NAMALWA (cell line): ENCODE measurements around the gene JAKMIP3.
"Not testable (repeated sequence)": the region's sequence is repeated elsewhere in the genome, so short reads cannot be mapped to it uniquely, and the experiment has no call there.

Experiments
- DNase-seq: peaks from one replicate; pipeline ENCODE4 v3.0.0-alpha.2; 2015; ENCODE audit warnings: low spot score

The JAKMIP3 gene

DNA sequence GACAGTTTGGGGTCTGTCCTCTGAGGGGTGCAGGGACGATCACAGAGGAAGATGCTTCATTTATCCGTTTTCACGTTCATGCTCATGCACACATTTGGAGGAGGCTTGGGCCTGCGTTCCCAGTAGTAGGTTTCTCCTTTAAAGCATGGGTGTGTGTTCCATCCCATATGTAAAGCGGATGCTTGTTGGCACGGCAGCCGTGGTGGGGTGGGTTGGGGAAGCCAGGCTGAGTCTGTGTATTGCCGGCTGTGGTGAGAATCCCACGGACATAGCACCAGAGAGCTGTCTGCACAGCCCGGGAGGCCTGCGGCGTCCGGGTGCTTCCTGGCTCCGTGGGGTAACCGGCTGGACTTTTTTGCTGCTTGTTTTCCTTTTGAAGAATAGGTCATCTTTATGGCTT is 440 bp downstream of the JAKMIP3 start:
- no peak for DNase-seq

DNA sequence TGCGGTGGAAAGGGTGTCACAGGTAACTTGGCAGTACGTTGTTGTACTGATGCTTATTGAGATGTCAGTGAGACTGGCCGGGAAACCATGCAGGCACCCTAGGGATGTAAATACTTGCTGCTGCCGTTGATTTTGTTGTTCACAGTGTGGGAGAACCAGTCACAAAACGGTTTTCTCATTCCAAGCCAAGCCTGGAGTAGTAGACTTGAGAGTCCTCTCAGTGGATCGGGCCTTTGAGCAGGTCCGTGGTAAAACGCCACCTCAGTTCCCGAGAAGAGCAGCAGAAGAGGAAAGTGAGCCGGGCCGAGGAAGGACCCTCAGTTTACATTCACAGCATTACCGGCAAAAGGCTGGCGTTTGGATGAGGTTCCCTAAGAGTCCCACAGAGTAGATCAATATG is 1.1 kb downstream of the JAKMIP3 start:
- no peak for DNase-seq

DNA sequence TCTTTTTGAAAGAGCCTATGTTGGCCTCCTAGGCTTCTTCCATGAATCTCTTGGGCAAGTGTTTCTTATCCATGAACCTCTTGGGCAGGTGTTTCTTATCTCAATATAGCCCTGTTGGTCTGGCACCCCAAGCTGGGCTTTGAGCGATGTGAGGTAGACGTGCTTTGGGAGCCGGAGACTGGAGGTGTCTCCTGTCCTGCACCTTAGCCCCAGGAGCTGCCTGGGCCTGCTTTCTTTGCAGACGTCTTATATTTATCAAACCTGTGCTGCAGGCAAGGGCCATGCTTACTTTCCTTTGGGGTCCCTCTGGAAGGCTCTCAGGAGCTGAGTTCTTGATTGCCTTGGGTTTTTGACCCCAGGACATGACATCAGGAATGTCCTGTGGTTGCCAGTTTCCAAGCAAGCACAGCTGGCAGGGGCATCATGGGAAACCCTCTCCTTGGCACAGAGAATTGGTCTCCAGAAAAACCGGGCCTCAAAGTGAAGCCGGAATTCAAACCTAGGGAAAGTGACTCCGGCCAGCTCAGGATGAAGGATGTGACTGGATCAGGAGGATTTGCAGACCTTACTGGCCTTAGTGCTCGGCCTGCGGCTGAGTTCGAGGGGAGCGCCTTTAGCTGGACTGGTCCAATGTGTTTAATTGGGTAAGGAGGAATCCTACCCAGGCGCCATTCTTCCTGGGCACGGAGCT is 2.8 kb downstream of the JAKMIP3 start:
- no peak for DNase-seq

DNA sequence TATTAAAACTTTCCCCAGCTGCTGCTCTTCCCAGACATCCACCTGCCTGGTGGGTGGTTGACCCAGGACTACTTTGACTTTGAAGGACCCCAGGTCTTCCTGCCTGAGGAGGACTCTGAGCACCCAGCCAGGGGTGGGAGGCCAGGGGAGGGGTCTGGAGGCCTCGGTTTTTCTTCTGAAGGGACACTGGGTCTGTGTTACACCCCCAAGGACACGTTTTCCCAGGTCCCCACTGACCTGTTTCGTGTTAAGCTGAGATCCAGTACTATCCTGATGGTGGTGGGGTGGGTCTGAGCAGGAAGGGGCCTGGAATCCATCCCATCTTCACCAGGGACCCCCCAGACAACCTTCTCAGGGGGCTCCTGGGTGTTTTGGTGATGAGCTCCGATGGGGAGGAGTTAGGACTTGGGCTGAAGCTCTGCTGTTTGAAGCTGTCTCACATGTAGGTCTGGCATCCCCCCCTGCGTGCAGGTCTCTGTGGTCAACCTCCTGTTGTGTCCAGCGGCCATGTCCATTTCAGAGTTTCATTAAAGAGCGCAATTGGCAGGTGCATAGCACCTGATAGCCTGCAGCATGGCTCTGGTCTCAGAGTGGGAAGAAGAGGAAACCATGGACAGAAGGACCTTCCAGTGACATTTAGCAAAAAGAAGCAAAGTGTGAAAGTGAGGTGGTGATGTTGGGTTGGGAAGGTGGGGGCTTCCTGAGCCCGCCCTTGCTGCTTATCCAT is 3.5 kb downstream of the JAKMIP3 start:
- DNase-seq = no peak

DNA sequence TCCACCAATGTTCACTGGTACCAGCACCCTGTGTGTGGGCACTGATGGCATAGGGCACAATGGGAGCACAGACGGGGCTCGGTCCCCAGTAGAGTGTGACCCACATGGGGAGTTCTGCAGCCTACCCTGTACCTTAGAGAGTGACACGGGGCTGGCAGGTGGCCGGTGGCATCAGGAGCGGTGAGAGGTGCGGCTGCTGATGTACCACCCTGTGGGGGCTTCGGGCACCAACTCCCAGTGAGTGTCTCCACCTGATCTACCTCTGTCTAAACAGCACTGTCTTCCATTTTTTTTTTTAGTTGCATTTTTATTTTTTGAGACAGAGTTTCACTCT is 4.1 kb downstream of the JAKMIP3 start:
- DNase-seq = no peak

DNA sequence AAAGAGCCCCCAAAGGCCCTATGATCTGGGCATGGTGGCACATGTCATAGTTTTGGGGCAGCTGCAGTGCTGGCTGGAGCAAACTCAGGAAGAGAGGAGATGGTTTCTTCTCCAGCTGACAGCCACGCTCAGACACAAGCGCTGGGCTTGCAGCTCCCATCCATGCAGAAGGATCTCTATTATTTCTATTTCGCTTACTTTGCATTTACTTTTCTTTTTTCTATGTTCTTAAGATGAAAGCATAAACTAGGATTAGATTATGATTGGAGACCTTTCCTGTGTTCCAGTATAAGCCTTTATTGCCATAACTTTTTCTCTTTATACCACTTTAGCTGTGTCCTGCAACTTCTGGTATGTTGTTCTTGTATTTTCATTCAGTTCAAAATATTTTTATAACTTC is 5.0 kb downstream of the JAKMIP3 start:
- no peak for DNase-seq

DNA sequence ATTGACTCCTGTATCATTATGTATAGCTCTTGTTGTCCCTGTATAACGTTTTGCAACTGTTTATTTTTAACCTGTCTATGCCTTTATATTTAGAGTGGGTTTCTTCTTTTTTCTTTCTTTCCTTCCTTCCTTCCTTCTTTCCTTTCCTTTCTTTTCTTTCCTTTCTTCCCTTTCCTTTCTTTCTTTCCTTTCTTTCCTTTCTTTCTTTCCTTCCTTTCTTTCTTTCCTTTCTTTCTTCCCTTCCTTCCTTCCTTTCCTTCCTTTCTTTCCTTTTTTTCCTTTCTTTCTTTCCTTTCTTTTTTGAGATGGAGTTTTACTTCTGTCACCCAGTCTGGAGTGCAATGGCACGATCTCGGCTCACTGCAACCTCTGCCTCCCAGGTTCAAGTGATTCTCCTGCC is 5.9 kb downstream of the JAKMIP3 start:
- DNase-seq = no peak

DNA sequence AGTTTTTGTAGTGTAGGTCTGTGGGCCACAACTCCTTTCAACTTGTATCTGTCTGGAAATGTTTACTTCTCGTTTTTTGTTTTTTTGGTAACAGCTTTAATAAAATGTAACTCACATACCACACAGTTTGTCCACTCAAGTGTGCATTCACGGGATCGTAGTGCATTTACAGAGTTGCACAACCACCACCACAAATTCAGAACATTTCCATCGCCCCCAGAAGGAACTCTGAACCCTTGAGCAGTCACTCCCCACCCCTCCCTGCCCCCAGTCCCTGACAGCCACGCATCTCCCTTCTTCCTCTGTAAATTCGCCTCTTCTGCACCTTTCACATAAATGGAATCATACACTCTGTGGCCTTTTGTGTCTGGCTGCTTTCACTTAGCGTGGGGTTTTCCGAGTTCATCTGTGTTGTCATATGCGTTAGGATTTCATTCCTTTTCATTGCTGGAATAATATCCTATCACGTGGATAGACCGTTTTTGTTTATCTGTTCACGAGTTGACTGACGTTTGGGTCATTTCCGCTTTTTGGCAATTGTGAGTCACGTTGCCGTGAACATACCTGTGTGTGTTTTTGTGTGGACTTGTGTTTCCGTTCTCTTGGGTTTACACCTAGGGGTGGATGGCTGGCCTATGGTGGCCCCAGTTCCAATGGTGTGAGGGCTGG is 10.3 kb downstream of the JAKMIP3 start:
- DNase-seq = no peak

DNA sequence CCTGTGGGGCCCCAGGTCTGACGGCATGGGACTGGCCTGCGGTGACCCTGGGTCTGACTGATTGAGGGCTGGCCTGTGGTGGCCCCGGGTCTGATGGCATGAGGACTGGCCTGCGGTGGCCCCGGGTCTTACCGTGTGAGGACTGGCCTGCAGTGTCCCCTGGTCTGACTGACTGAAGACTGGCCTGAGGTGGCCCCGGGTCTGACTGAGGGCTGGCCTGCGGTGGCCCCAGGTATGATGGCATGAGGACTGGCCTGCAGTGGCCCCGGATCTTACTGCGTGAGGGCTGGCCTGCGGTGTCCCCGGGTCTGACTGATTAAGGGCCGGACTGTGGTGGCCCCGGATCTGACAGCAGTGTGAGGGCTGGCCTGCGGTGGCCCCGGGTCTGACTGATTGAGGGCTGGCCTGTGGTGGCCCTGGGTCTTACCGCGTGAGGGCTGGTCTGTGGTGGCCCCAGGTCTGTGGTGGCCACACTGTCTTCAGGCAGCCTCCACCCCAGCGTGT is 10.9 kb downstream of the JAKMIP3 start:
- DNase-seq = no peak

DNA sequence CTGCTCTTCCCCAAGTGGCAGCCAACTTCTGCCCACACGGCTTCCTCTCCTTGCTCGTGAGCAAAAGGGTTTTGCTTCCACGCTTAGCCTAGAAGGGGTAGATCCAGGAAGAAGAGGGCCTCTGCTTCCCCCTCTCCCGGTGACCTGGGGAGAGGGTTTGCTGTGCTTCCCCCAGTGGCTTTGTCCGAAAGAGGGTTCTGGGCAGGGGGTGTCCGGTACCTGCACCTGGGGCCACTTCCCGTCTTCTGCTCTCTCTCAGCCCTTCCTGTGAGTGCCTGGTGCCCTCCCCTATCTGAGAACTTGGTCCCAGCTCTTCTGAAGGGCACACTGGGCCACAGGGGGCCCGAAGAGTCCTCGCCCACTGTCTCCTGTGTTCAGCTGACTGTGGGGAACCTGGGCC is 11.3 kb downstream of the JAKMIP3 start:
- no peak for DNase-seq

DNA sequence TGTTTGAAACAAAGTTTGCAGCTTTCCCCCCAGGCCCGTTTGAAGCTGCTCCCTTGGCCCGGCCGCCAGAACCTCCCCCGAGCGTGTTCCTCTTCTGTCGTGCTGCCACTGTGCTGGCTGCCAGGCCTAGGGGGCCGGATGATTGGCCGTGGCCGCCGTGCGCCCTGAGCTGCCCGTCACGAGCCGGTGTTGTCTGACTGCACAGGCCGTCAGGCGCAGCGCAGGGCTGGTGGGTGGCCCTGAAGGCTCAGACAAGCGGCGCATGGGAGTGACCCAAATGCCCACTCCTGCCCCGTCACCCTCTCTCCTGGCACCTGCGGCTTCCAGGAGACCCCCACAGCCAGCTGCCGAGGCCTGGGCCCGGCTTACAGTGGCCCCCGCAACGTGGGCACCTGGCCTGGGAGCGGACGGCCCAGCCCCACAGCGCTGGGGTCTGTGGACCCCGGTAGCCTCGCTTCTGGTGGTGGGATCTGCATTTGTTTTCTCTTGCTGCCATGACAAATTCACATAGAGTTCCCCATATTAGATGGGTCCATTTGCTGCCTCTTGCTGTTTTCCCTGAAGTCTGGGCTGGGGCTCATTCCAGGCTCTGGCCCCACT is 13.1 kb downstream of the JAKMIP3 start:
- DNase-seq = no peak

DNA sequence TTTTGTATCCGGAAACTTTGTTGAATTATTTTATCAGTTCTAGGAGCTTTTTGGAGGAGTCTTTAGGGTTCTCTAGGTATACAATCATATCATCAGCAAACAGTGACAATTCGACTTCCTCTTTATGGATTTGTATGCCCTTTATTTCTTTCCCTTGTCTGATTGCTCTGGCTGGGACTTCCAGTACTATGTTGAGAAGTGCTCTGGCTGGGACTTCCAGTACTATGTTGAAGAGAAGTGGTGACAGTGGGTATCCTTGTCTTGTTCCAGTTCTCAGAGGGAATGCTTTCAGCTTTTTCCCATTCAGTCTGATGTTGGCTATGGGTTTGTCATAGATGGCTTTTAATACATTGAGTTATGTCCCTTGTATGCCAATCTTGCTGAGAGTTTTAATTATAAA is 18.6 kb downstream of the JAKMIP3 start:
- DNase-seq = not testable (repeated sequence)

DNA sequence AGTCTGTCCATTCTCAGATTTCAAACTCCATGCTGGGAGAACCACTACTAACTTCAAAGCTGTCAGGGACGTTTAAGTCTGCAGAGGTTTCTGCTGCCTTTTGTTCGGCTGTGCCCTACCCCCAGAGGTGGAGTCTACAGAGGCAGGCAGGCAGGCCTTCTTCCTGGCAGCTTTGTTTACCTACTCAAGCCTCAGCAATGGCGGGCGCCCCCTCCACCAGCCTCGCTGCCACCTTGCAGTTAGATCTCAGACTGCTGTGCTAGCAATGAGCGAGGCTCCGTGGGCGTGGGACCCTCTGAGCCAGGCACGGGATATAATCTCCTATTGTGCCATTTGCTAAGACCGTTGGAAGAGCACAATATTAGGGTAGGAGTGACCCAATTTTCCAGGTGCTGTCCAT is 27.5 kb downstream of the JAKMIP3 start:
- not testable (repeated sequence) for DNase-seq

DNA sequence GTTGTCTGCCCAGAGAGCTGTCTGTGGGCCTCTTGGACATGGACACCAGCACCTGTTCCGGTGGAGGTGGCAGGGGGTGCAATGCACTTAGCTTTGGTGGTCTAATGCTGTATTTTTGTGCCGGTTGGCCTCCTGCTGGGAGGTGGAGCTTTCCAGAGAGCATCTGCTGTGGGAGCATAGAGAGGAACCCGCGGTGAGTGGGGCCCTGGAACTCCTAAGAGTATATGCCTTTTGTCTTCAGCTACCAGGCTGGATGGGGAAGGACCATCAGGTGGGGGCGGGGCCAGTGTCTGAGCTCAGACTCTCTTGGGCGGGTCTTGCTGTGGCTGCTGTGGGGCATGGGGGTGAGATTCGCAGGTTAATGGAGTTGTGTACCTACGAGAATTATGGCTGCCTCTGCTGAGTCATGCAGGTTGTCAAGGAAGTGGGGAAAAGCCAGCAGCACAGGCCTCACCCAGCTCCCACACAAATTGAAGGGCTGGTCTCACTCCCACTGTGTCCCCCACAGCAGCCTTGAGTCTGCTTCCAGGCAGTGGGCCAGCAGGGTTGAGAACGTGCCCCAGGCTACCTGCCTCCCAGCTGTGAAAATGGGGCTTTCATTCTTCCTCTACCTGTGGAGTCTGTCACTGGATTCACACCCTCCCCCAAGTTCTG is 29.0 kb downstream of the JAKMIP3 start:
- no peak for DNase-seq

DNA sequence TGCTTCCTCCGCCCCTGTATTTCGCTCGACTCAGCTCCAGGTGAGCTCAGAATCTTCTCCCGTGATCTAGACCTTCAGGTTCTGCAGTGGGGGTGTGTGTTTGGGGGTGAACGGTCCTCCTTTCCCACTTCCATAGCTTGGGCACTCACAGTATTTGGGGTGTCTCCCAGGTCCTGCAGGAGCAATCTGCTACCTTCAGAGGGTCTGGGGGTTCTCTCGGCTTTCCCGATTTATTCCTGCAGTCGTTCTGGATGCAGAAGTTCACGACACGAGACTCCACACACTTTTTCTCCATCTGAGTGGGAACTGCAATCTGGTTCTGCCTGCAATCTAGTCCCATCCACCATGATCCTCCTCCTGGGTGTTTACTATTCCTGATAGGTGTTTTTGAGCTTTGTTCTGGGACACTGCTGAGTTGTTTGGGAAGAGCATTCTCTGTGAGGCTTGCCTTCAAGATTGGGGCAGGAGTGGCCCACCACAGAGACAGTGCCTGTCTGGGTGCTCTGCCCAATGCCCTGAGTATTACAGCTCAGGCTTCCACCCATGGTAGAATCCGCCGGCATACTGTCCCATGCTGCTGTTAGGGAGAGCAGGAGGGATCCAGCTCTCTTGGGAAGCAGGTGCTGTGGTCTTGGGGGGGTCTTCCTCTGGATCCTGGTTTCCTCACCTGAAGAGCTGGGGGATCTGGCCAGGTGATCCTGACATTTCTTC is 29.8 kb downstream of the JAKMIP3 start:
- no peak for DNase-seq

DNA sequence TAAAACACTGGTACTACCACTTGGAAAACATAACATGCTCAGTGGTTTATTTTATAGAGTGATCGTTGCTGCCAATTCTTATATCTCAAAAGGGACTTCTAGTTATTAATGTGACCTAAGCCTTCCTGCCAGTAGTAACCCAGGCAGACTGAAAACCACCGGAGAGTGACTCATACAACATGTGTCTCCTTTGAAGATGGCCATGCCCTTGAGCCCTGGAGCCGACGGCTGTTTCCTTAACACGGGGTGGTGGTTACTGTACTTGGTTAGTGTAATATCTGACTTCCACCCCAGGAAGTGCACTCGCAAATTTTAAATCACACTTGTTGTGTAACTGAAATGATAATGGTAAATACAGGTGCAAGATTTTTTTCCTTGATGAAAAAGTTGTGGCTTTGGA is 30.5 kb downstream of the JAKMIP3 start:
- no peak for DNase-seq

DNA sequence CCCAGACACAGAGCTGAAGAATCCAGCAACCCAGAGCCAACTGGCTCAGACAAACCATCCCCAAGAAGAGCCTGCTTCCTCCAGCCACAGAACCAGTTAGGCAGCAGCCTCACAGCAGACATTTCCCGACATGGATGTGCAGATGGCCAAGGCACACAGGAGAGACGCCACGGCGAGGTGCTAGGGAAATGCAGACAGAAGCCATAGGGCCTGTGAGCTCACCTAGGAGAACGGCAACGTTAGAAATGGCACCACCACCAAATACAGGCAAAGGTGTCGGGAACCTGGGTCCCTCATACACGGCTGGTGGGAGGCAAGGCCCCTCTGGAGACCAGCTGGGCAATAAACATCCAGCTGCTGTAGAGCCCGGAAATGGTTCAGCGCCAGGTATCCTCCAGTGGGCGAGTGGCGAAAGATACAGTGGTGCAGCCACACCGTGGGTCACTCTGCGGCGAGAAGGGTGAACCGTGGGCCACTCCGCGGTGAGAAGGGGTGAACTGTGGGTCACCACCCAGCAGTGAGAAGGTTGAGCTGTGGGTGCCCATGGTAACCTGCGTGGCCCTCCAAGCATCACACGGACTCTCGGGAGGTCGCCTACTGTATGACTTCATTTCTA is 31.2 kb downstream of the JAKMIP3 start:
- DNase-seq = no peak

DNA sequence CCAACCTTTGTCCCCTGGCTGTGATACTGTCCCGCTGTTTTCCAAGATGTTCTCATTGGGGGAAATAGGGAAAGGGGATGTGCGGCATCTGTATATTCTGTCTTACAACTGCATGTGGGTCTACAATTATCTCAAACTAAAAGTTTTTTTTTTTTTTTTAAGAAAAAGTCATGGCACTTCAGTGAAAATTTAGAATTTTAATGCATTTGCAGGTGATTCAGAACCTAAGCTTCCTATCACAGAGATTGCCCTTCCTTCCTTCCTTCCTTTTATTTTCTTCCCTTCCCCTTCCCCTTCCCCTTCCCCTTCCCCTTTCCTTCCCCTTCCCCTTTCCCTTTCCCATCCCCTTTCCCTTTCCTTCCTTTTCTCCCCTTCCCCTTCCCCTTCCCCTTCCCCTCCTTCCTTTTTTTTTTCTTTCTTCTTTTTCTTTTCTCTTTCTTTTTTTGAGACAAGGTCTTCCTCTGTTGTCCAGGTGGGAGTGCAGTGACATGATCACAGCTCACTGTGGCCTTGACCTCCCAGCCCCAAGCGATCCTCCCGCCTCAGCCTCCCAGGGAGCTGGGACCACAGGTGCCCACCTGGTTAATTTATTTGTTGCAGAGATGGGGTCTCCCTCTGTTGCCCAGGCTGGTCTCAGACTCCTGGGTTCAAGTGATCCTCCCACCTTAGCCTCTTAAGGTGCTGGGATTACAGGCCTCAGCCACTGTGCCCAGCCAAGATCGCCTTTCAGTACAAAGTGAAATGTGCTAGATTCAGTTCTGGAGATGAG is 32.0 kb downstream of the JAKMIP3 start:
- DNase-seq = no peak

DNA sequence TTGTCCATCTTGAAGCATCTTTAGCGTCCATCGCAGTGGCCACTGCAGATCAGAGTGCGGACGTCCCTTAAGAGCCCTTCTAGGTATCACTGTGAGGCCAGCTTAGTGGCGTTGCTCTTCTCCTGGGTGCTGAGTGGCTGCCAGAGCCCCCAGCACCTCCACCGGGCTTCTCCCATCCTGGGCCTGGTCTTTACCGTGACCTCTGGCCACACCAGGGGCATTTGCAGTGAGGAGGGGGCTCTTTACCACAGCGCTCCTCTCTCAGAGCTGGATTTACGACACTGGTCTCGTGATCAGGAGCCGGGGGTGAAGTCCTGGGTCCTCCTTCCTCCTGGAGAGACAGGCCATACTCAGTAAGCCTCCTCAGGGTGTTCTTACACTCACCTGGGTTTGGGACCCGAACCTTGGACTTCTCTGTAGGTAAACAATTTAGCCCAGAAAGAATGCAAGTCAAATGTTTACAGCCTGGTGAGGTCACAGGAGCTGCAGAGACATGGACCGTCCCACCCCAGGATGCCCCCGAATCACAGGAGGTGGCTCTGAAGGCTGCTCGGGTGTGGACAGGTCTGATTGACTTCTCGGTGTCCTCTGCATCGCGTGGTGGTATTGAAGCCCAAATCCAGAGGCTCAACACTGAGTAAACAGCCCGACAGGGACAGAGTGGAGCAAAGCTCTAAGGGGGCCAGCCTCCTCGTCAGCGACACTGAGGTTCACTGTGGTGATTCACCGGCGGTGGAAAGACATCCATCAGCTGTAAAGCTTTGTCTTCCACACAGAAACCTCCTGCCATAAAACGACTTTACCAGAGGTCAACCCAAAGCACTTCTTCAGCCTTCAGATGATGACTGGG is 33.0 kb downstream of the JAKMIP3 start:
- DNase-seq = no peak
